Mucosa of gallbladder (tissue), 1 donor: ENCODE data around the gene NPTN. TPM values are rescaled to one million over a fixed set of nuclear protein-coding genes. Genes with fewer than 3 reads are reported as not detected.
"Not testable (repeated sequence)": the region's sequence is repeated elsewhere in the genome, so short reads cannot be mapped to it uniquely, and the experiment has no call there.

Experiments
- DNase-seq: peaks from one replicate; pipeline ENCODE4 v3.0.0-alpha.2; 2020; ENCODE audit warnings: low spot score
- total RNA-seq: library from RNA; stranded (reverse); gene quantifications from one replicate; pipeline ENCODE4 v1.2.1, GENCODE V29; 2021
- donor health status: DM: no; HTN: no; CAD: no.

NPTN gene
- total RNA-seq = 159 TPM

GRCh38 chr15:73633111-73633990 is at the start of gene NPTN:
TSS of gene NPTN (minus strand) at chr15:73633389. CDS start at chr15:73633215, 174 bp downstream.
- DNase-seq = peak; percentile 99

- no peak for DNase-seq
Observed at GRCh38 chr15:73682600-73683090, 49.5 kb upstream of the NPTN start.

GRCh38 chr15:73681856-73682599 is 48.8 kb upstream of the NPTN start:
- no peak for DNase-seq

GRCh38 chr15:73681063-73681462 is 47.9 kb upstream of the NPTN start:
- DNase-seq = no peak

- DNase-seq = no peak
Observed at GRCh38 chr15:73680549-73680948, 47.4 kb upstream of the NPTN start.

GRCh38 chr15:73679964-73680363 is 46.8 kb upstream of the NPTN start:
- DNase-seq = no peak

- no peak for DNase-seq
Observed at GRCh38 chr15:73679180-73679579, 46.0 kb upstream of the NPTN start.

- DNase-seq = no peak
Observed at GRCh38 chr15:73678498-73678897, 45.3 kb upstream of the NPTN start.

GRCh38 chr15:73677733-73678132 is 44.5 kb upstream of the NPTN start:
- no peak for DNase-seq

GRCh38 chr15:73677146-73677607 is 44.0 kb upstream of the NPTN start:
- DNase-seq = peak; percentile 82

GRCh38 chr15:73674587-73674986 is 41.4 kb upstream of the NPTN start:
- DNase-seq = no peak

- DNase-seq = no peak
Observed at GRCh38 chr15:73660455-73660854, 27.3 kb upstream of the NPTN start.

GRCh38 chr15:73658645-73659044 is 25.5 kb upstream of the NPTN start:
- no peak for DNase-seq

GRCh38 chr15:73655724-73656123 is 22.5 kb upstream of the NPTN start:
- DNase-seq = no peak

GRCh38 chr15:73654659-73655058 is 21.5 kb upstream of the NPTN start:
- no peak for DNase-seq

GRCh38 chr15:73650416-73651126 is 17.4 kb upstream of the NPTN start:
- DNase-seq = no peak

- DNase-seq = no peak
Observed at GRCh38 chr15:73648014-73648295, 14.8 kb upstream of the NPTN start.

- no peak for DNase-seq
Observed at GRCh38 chr15:73647259-73648013, 14.2 kb upstream of the NPTN start.

GRCh38 chr15:73639464-73639863 is 6.3 kb upstream of the NPTN start:
- DNase-seq = not testable (repeated sequence)

GRCh38 chr15:73637527-73637926 is 4.3 kb upstream of the NPTN start:
- DNase-seq = no peak

- DNase-seq = no peak
Observed at GRCh38 chr15:73633991-73634495, 854 bp upstream of the NPTN start.
